ENCODE data around the gene SNX32. TPM values are rescaled to one million over a fixed set of nuclear protein-coding genes. Genes with fewer than 3 reads are reported as not detected.
A peak's percentile ranks its signal among the peaks of the same experiment; 100 is the strongest.

Gene SNX32
- total and polyA plus RNA-seq, 2 of the 13 experiments (the other 11 are each of a cell fraction or from before 2014, with no cell fraction given) = 0.09 to 0.34 TPM

- no peak for TF ChIP-seq ZBTB10 (CRISPR knock-in tag; IDR thresholded peaks at IDR 0.05; ENCODE audit: borderline replicate concordance)
- TF ChIP-seq ZNF800 (CRISPR knock-in tag; IDR thresholded peaks at IDR 0.05) = peak; percentile 84
- TF ChIP-seq CENPX (CRISPR knock-in tag; IDR thresholded peaks at IDR 0.05) = no peak
- 0 out of 2 replicates have a peak, but pooled peaks have one; percentile 6 for TF ChIP-seq ZNF547 (CRISPR knock-in tag; IDR thresholded peaks at IDR 0.05)
- TF ChIP-seq ZBED4 (CRISPR knock-in tag; IDR thresholded peaks at IDR 0.05; ENCODE audit: borderline replicate concordance) = peak; percentile 83; the same call in 1 of the 2 replicates
- no peak for TF ChIP-seq THAP9 (CRISPR knock-in tag; IDR thresholded peaks at IDR 0.05; ENCODE audit: borderline replicate concordance)
- no peak for TF ChIP-seq SNAPC5 (CRISPR knock-in tag; IDR thresholded peaks at IDR 0.05; ENCODE audit: borderline replicate concordance)
- peak; percentile 86 for TF ChIP-seq SAP130 (CRISPR knock-in tag; IDR thresholded peaks at IDR 0.05; ENCODE audit: low read depth)
- peak; percentile 40; the same call in 1 of the 2 replicates for TF ChIP-seq NR2C2 (CRISPR knock-in tag; IDR thresholded peaks at IDR 0.05; ENCODE audit: borderline replicate concordance)
- peak; percentile 75 for TF ChIP-seq UBTF (CRISPR knock-in tag; IDR thresholded peaks at IDR 0.05)
- no peak for TF ChIP-seq HNRNPK (IDR thresholded peaks at IDR 0.05; ENCODE audit: low read depth, low read length, poor library complexity, severe bottlenecking)
- peak; percentile 70; the same call in 1 of the 2 replicates for TF ChIP-seq ARNTL (CRISPR knock-in tag; IDR thresholded peaks at IDR 0.05)
- no peak for TF ChIP-seq PLRG1 (conservative IDR thresholded peaks at IDR 0.05)
Measured at GRCh38 chr11:65856689-65857499, 23.1 kb downstream of the SNX32 start (continued).
